Frontal cortex (tissue), 4 donors: ENCODE results near the gene STK25. TPM values are rescaled to one million over a fixed set of nuclear protein-coding genes. Genes with fewer than 3 reads are reported as not detected.
"Not testable (repeated sequence)": the region's sequence is repeated elsewhere in the genome, so short reads cannot be mapped to it uniquely, and the experiment has no call there.

ENCODE experiments used
- DNase-seq, 2 donors: peaks; one replicate each; pipeline ENCODE4 v3.0.0; 2012; ENCODE audit warnings: low spot score in 2 of 2
- FAIRE-seq: peaks from 2 replicates; lab custom pipeline; 2012; peaks lifted over from hg19 to GRCh38; lab: Jason Lieb, UNC
- small RNA-seq: library from RNA; depleted of rRNA; stranded (forward); fragments of <200 nt; gene quantifications from one replicate; pipeline ENCODE3, GENCODE V24; 2014
- total RNA-seq: library from RNA; depleted of rRNA; stranded (reverse); fragments of >200 nt; gene quantifications from one replicate; pipeline ENCODE4 v1.2.3, GENCODE V29; 2014
- donor health status: control.
- donor health status: control.
- donor health status: control.

Gene STK25
- total RNA-seq, 1 donor from 2014 or later: 181 TPM

- DNase-seq, FAIRE-seq: not testable (repeated sequence)
These were observed 58.3 kb downstream of the STK25 start for GRCh38 chr2:241450092-241450491.

- no peak for FAIRE-seq
These were observed 63.0 kb downstream of the STK25 start for GRCh38 chr2:241445426-241445825.

GRCh38 chr2:241443486-241444223, 64.7 kb downstream of the STK25 start:
- DNase-seq (no peak), FAIRE-seq (no peak)

More at GRCh38 chr2:241445426-241445825, 63.0 kb downstream of the STK25 start:
- DNase-seq: no peak

Small RNA genes lying within 50 kb of the gene (small RNA-seq; reads per million reads assigned to genes)
- not detected for gene MIR3133

Other genes with a start within 250 kb of the STK25 start
- 159 TPM for gene HDLBP, start 192.9 kb downstream of the STK25 start, total RNA-seq
- 207 TPM for gene SEPTIN2, start 192.7 kb downstream of the STK25 start, total RNA-seq
- 37.1 TPM for gene FARP2, start 152.3 kb downstream of the STK25 start, total RNA-seq
- gene BOK, start 50.2 kb upstream of the STK25 start, total RNA-seq: 20.8 TPM
- 23.6 TPM for gene THAP4, start 128.6 kb upstream of the STK25 start, total RNA-seq
- 39.1 TPM for gene ATG4B, start 129.1 kb upstream of the STK25 start, total RNA-seq
- gene DTYMK, start 178.2 kb upstream of the STK25 start, total RNA-seq: 8.6 TPM
- 24.1 TPM for gene ING5, start 193.5 kb upstream of the STK25 start, total RNA-seq
- 9.4 TPM for gene D2HGDH, start 226.0 kb upstream of the STK25 start, total RNA-seq